Cardiac muscle cell (in vitro differentiated cells and primary cell): ENCODE data around the gene TMEM120B. TPM values are rescaled to one million over a fixed set of nuclear protein-coding genes. Genes with fewer than 3 reads are reported as not detected.

Experiments used
- DNase-seq, 2 donors: peaks; one replicate each; pipeline versions ENCODE4 v3.0.0 to v3.0.0-alpha.2; 2010 to 2017; ENCODE audit warnings: low read depth in 1 of 2, low spot score in 1 of 2
- H3K27ac ChIP-seq: fragments of 200-600 bp; sonication (generic); 2 replicates; pipeline ENCODE4 v1.5.1; 2016
- H3K27me3 ChIP-seq: fragments of 200-600 bp; sonication (generic); 2 replicates; pipeline ENCODE4 v1.6.0; 2016; ENCODE audit warnings: control low read depth
- H3K36me3 ChIP-seq: fragments of 200-600 bp; sonication (generic); 2 replicates; pipeline ENCODE4 v1.5.1; 2016; ENCODE audit warnings: control low read depth
- H3K4me1 ChIP-seq: fragments of 200-600 bp; sonication (generic); 2 replicates; pipeline ENCODE4 v1.8.1; 2017; ENCODE audit warnings: low read depth, mild to moderate bottlenecking, mixed run types
- H3K4me3 ChIP-seq: fragments of 200-600 bp; sonication (generic); 2 replicates; pipeline ENCODE4 v1.5.1; 2016; ENCODE audit warnings: mild to moderate bottlenecking
- H3K9me3 ChIP-seq: fragments of 200-600 bp; sonication (generic); 2 replicates; pipeline ENCODE4 v1.5.1; 2017; ENCODE audit warnings: low read depth, mild to moderate bottlenecking, control low read depth
- CTCF ChIP-seq: IDR thresholded peaks from 2 replicates; pipeline ENCODE4 v1.5.1; 2012; ENCODE audit warnings: low read depth, mild to moderate bottlenecking, low read length
- polyA plus RNA-seq: library from polyadenylated mRNA; unstranded; fragments of >200 nt; fragmentation: Nextera tagmentation; extraction: Ambion mirVana; gene quantifications from 2 replicates; pipeline ENCODE4 v1.2.1, GENCODE V29; 2016
- total RNA-seq: library from RNA; depleted of rRNA; stranded (reverse); fragments of >200 nt; gene quantifications from 2 replicates; pipeline ENCODE4 v1.2.3, GENCODE V29; 2016

Gene TMEM120B
- total and polyA plus RNA-seq, 2 experiments from 2014 or later, result 19.7 to 30.7 TPM

- no peak for TF ChIP-seq CTCF
- no peaks in the 10 kb centered on the region for H3K36me3 ChIP-seq
- no peaks in the 10 kb centered on the region for H3K27me3 ChIP-seq
- DNase-seq, result no peak
- peaks cover 7% of the 10 kb centered on the region for H3K4me1 ChIP-seq
- no peaks in the 10 kb centered on the region for H3K9me3 ChIP-seq
- no peak overlapping the region for H3K27ac ChIP-seq
- no peak overlapping the region for H3K4me3 ChIP-seq
Measured at GRCh38 chr12:121750507-121750955, 38.0 kb downstream of the TMEM120B start.

- no peak overlapping the region for H3K27ac ChIP-seq
Measured at GRCh38 chr12:121751034-121751433, 38.5 kb downstream of the TMEM120B start.

GRCh38 chr12:121751749-121752351 lies 39.3 kb downstream of the TMEM120B start:
- Histone ChIP-seq H3K27ac (no peak overlapping the region), H3K27me3 (no peaks in the 10 kb centered on the region), H3K9me3 (no peaks in the 10 kb centered on the region), H3K4me1 (peaks cover 7% of the 10 kb centered on the region), H3K4me3 (no peak overlapping the region), H3K36me3 (no peaks in the 10 kb centered on the region)
- TF ChIP-seq CTCF, result no peak
- DNase-seq, result no peak

More at GRCh38 chr12:121751034-121751433, 38.5 kb downstream of the TMEM120B start:
- Histone ChIP-seq H3K4me3 (no peak overlapping the region), H3K9me3 (no peaks in the 10 kb centered on the region), H3K36me3 (no peaks in the 10 kb centered on the region), H3K4me1 (peaks cover 7% of the 10 kb centered on the region), H3K27me3 (no peaks in the 10 kb centered on the region)
- no peak for TF ChIP-seq CTCF
- DNase-seq, result no peak

GRCh38 chr12:121753844-121754264 lies 41.3 kb downstream of the TMEM120B start:
- H3K4me3 ChIP-seq, result no peak overlapping the region
- no peaks in the 10 kb centered on the region for H3K27me3 ChIP-seq
- H3K36me3 ChIP-seq, result no peaks in the 10 kb centered on the region
- DNase-seq, result no peak
- H3K4me1 ChIP-seq, result no peaks in the 10 kb centered on the region
- TF ChIP-seq CTCF, result no peak
- H3K9me3 ChIP-seq, result no peaks in the 10 kb centered on the region
- no peak overlapping the region for H3K27ac ChIP-seq

GRCh38 chr12:121754836-121755235 lies 42.3 kb downstream of the TMEM120B start:
- TF ChIP-seq CTCF, result no peak
- Histone ChIP-seq H3K4me3 (no peak overlapping the region), H3K9me3 (no peaks in the 10 kb centered on the region), H3K36me3 (no peaks in the 10 kb centered on the region), H3K4me1 (no peaks in the 10 kb centered on the region), H3K27me3 (no peaks in the 10 kb centered on the region), H3K27ac (no peak overlapping the region)
- DNase-seq, result no peak
